H1 (cell line): ENCODE measurements around the gene ZNRF3. TPM values are rescaled to one million over a fixed set of nuclear protein-coding genes. Genes with fewer than 3 reads are reported as not detected.

Source experiments
- CTCF ChIA-PET: fragments of 300-600 bp; sonication (Branson Sonifier 250); formaldehyde crosslinking; loops from one replicate; lab custom pipeline; 2021; ENCODE audit not compliant: partially characterized antibody; lab: Charles Lee
- POLR2A ChIA-PET: fragments of 300-600 bp; sonication (Branson Sonifier 250); formaldehyde crosslinking; loops from one replicate; lab custom pipeline; 2021; ENCODE audit warnings: inconsistent platforms; ENCODE audit not compliant: partially characterized antibody; lab: Charles Lee
- DNase-seq, 2 experiments: peaks; one replicate each; pipeline versions ENCODE4 v3.0.0 to v3.0.0-alpha.2; 2010 to 2022; ENCODE audit warnings: low spot score in 2 of 2, low read depth in 1 of 2, mixed read lengths in 1 of 2
- FAIRE-seq: peaks from 2 replicates; lab custom pipeline; 2011; peaks lifted over from hg19 to GRCh38; lab: Jason Lieb, UNC
- H2AFZ ChIP-seq: 2 replicates; pipeline ENCODE4 v1.8.1; 2012; ENCODE audit warnings: low read length, inconsistent platforms
- H2AK5ac ChIP-seq: 2 replicates; pipeline ENCODE4 v1.6.1; 2013; ENCODE audit warnings: low read depth, low read length
- H2BK120ac ChIP-seq: replicated peaks from 2 replicates; pipeline ENCODE3; 2013; ENCODE audit warnings: low read depth, low read length, inconsistent platforms
- H2BK12ac ChIP-seq: 2 replicates; pipeline ENCODE4 v1.6.1; 2013; ENCODE audit warnings: low read depth, low read length
- H2BK15ac ChIP-seq: 2 replicates; pipeline ENCODE4 v1.6.1; 2013; ENCODE audit warnings: low read length
- H2BK20ac ChIP-seq: 2 replicates; pipeline ENCODE4 v1.6.1; 2013; ENCODE audit warnings: low read length
- H2BK5ac ChIP-seq: 2 replicates; pipeline ENCODE4 v1.6.1; 2013; ENCODE audit warnings: low read depth, low read length
- H3K14ac ChIP-seq: 2 replicates; pipeline ENCODE4 v1.6.1; 2013; ENCODE audit warnings: inconsistent platforms; ENCODE audit not compliant: insufficient read length
- H3K18ac ChIP-seq: 2 replicates; pipeline ENCODE4 v1.6.1; 2013; ENCODE audit warnings: low read length; ENCODE audit errors: extremely low read depth
- H3K23ac ChIP-seq: 2 replicates; pipeline ENCODE4 v1.6.1; 2013; ENCODE audit warnings: inconsistent platforms; ENCODE audit not compliant: insufficient read length
- H3K23me2 ChIP-seq: 2 replicates; pipeline ENCODE4 v1.6.1; 2013; ENCODE audit warnings: low read depth, low read length
- H3K27ac ChIP-seq: 2 replicates; pipeline ENCODE4 v1.6.1; 2011; ENCODE audit warnings: low read depth, low read length, inconsistent platforms
- H3K27me3 ChIP-seq, 4 experiments: replicated peaks in 1 of 4; 1 replicate in 1 of 4; 2 replicates in 3 of 4; pipeline versions ENCODE4 v1.6.1 to v1.8.1; 2011 to 2013; ENCODE audit warnings: low read length in 3 of 4, mild to moderate bottlenecking in 3 of 4, inconsistent platforms in 2 of 4, mixed read lengths in 2 of 4, moderate library complexity in 1 of 4; ENCODE audit not compliant: control insufficient read depth in 3 of 4, insufficient read depth in 3 of 4; ENCODE audit errors: extremely low read depth in 1 of 4
- H3K36me3 ChIP-seq, 4 experiments: 2 replicates each; pipeline versions ENCODE4 v1.6.1 to v1.8.1; 2011 to 2013; ENCODE audit warnings: mild to moderate bottlenecking in 4 of 4, low read length in 3 of 4, moderate library complexity in 2 of 4, control low read depth in 1 of 4, inconsistent platforms in 1 of 4; ENCODE audit not compliant: insufficient read depth in 4 of 4, control insufficient read depth in 2 of 4
- H3K4ac ChIP-seq: replicated peaks from 2 replicates; pipeline ENCODE3; 2013; ENCODE audit warnings: low read length, low read depth, mixed read lengths, inconsistent platforms; ENCODE audit not compliant: insufficient read length
- H3K4me1 ChIP-seq, 4 experiments: replicated peaks in 1 of 4; 1 replicate in 1 of 4; 2 replicates in 3 of 4; pipeline versions ENCODE4 v1.6.1 to v1.8.1; 2011 to 2013; ENCODE audit warnings: low read length in 3 of 4, inconsistent platforms in 2 of 4, mixed read lengths in 1 of 4; ENCODE audit not compliant: insufficient read depth in 4 of 4, control insufficient read depth in 3 of 4
- H3K4me2 ChIP-seq, 2 experiments: 2 replicates each; pipeline versions ENCODE4 v1.6.1 to v1.8.1; 2011 to 2013; ENCODE audit warnings: low read depth in 2 of 2, low read length in 2 of 2, control low read depth in 1 of 2, inconsistent platforms in 1 of 2, mild to moderate bottlenecking in 1 of 2; ENCODE audit not compliant: insufficient read depth in 1 of 2
- H3K4me3 ChIP-seq, 4 experiments: fragments of 200-600, 300-600 bp in 1 of 4; sonication (generic), shearing (Covaris generic), sonication (Bioruptor Twin) in 1 of 4; 2 replicates each; pipeline versions ENCODE4 v1.5.1 to v1.8.1; 2011 to 2016; ENCODE audit warnings: low read length in 4 of 4, low read depth in 3 of 4, control low read depth in 2 of 4, inconsistent platforms in 2 of 4, mild to moderate bottlenecking in 2 of 4, mixed read lengths in 1 of 4, moderate library complexity in 1 of 4; ENCODE audit not compliant: insufficient read depth in 2 of 4; ENCODE audit errors: extremely low read depth in 1 of 4
- H3K56ac ChIP-seq: replicated peaks from 2 replicates; pipeline ENCODE3; 2013; ENCODE audit warnings: low read depth, mild to moderate bottlenecking, mixed read lengths, low read length, inconsistent platforms; ENCODE audit not compliant: insufficient read length
- H3K79me1 ChIP-seq: 2 replicates; pipeline ENCODE4 v1.6.1; 2013; ENCODE audit warnings: low read depth, low read length, control low read depth
- H3K79me2 ChIP-seq, 2 experiments: 2 replicates each; pipeline versions ENCODE4 v1.6.1 to v1.8.1; 2012 to 2013; ENCODE audit warnings: low read length in 2 of 2, mild to moderate bottlenecking in 2 of 2, inconsistent platforms in 1 of 2; ENCODE audit not compliant: insufficient read depth in 2 of 2, control insufficient read depth in 1 of 2
- H3K9ac ChIP-seq, 4 experiments: replicated peaks in 1 of 4; 1 replicate in 1 of 4; 2 replicates in 3 of 4; pipeline versions ENCODE4 v1.6.1 to v1.8.1; 2011 to 2013; ENCODE audit warnings: low read depth in 3 of 4, low read length in 3 of 4, control low read depth in 2 of 4, mild to moderate bottlenecking in 2 of 4, moderate library complexity in 2 of 4, inconsistent platforms in 1 of 4; ENCODE audit errors: extremely low read depth in 1 of 4
- H3K9me3 ChIP-seq, 2 experiments: 2 replicates each; pipeline versions ENCODE4 v1.6.1 to v1.8.1; 2012 to 2013; ENCODE audit warnings: mild to moderate bottlenecking in 2 of 2, moderate library complexity in 2 of 2, control low read depth in 1 of 2, inconsistent platforms in 1 of 2, low read depth in 1 of 2, low read length in 1 of 2, mixed read lengths in 1 of 2; ENCODE audit not compliant: insufficient read depth in 2 of 2
- H4K20me1 ChIP-seq, 2 experiments: replicated peaks in 1 of 2; 2 replicates each; pipeline versions ENCODE3 to v1.8.1; 2011 to 2013; ENCODE audit warnings: inconsistent platforms in 2 of 2, low read length in 2 of 2, mild to moderate bottlenecking in 1 of 2; ENCODE audit not compliant: insufficient read depth in 2 of 2, control insufficient read depth in 1 of 2
- H4K5ac ChIP-seq: 2 replicates; pipeline ENCODE4 v1.6.1; 2013; ENCODE audit warnings: low read length, low read depth, mixed read lengths, inconsistent platforms; ENCODE audit not compliant: insufficient read length
- H4K8ac ChIP-seq: 2 replicates; pipeline ENCODE4 v1.8.0; 2013; ENCODE audit warnings: mild to moderate bottlenecking, moderate library complexity, low read length, inconsistent platforms; ENCODE audit not compliant: insufficient read depth; ENCODE audit errors: extremely low read depth
- H4K91ac ChIP-seq: replicated peaks from 2 replicates; pipeline ENCODE3; 2013; ENCODE audit warnings: low read length, mixed read lengths, inconsistent platforms; ENCODE audit not compliant: insufficient read length
- CREB1 ChIP-seq: IDR thresholded peaks from 2 replicates; pipeline ENCODE4 v1.6.1; 2012; ENCODE audit warnings: inconsistent platforms
- YY1 ChIP-seq: IDR thresholded peaks from 2 replicates; pipeline ENCODE4 v1.6.1; 2011; ENCODE audit warnings: low read depth, mild to moderate bottlenecking, low read length
- WGBS, 2 experiments: shearing (Covaris generic) in 1 of 2; methylation state at CpG; one replicate each; pipeline versions ENCODE4 v1.1.6 to v1.1.7; 2013 to 2015; ENCODE audit warnings: low lambda C conversion rate in 2 of 2, mixed read lengths in 2 of 2, inconsistent platforms in 1 of 2, low coverage in 1 of 2, missing lambda C conversion rate in 1 of 2; ENCODE audit not compliant: insufficient replicate concordance in 2 of 2, insufficient coverage in 1 of 2, insufficient read length in 1 of 2; ENCODE audit errors: extremely low coverage in 1 of 2, missing lambda C conversion rate in 1 of 2; 5-methylcytosine and 5-hydroxymethylcytosine counted together
- polyA plus RNA-seq, 7 experiments: library from polyadenylated mRNA; depleted of rRNA in 3 of 7; stranded (reverse) in 5 of 7; unstranded in 2 of 7; fragments of >200 nt in 5 of 7; fragments of 200-250 nt in 2 of 7; gene quantifications; 1 replicate in 5 of 7; 2 replicates in 1 of 7; 4 replicates in 1 of 7; pipeline versions ENCODE4 v1.2.1 to v1.2.3, GENCODE V29; 2011 to 2013; ENCODE audit warnings: missing spikeins in 2 of 7, mixed read lengths in 2 of 7
- total RNA-seq: library from RNA; stranded (reverse); fragmentation: NEBNext Ultra II Directional; extraction: Animal tissue kit (Norgen Biotek cat#: 25700); gene quantifications from 2 replicates; pipeline ENCODE4 v1.2.1, GENCODE V29; 2021

The ZNRF3 gene
- total and polyA plus RNA-seq, 2 of the 8 experiments (the other 6 are each of a cell fraction or from before 2014, with no cell fraction given) = 14.1 to 21.7 TPM

GRCh38 chr22:29080106-29080975 lies 197.0 kb downstream of the ZNRF3 start:
- Histone ChIP-seq H2BK5ac (no peak overlapping the region), H3K27me3 (peaks cover 0 to 2% (median 0%) of the 10 kb centered on the region in 4 experiments; a peak in 1 of 7 replicates), H3K27ac (no peak overlapping the region), H3K56ac (no peak overlapping the region), H4K8ac (no peak overlapping the region), H3K23ac (no peak overlapping the region), H2BK120ac (no peak overlapping the region), H3K14ac (no peak overlapping the region), H3K4me1 (peaks cover 1 to 5% (median 3%) of the 10 kb centered on the region in 4 experiments; a peak in 4 of 7 replicates), H3K36me3 (no peaks in the 10 kb centered on the region), H2BK12ac (no peak overlapping the region), H4K91ac (no peak overlapping the region), H3K18ac (no peak overlapping the region), H3K4me3 (no peak overlapping the region), H3K79me1 (no peaks in the 10 kb centered on the region; the same call in 1 of the 2 replicates), H3K9ac (no peak overlapping the region), H3K79me2 (no peaks in the 10 kb centered on the region), H2BK20ac (no peak overlapping the region), H3K9me3 (no peaks in the 10 kb centered on the region), H2AK5ac (no peak overlapping the region), H4K5ac (no peak overlapping the region), H3K4me2 (no peak overlapping the region), H2BK15ac (no peak overlapping the region), H3K4ac (no peak overlapping the region), H2AFZ (no peak overlapping the region), H4K20me1 (peaks cover 0 to 2% of the 10 kb centered on the region in 2 experiments), H3K23me2 (no peaks in the 10 kb centered on the region; the same call in 1 of the 2 replicates)
- ChIA-PET POLR2A (no interaction called here), CTCF (interaction anchor here (1.0 to 3.0 kb wide), 2 partner anchors 9 to 14 kb away, joined by 4 to 10 read pairs; no protein-coding TSS in a partner anchor)
- FAIRE-seq (no peak), DNase-seq (no peak)
- no peak for TF ChIP-seq YY1
- no peak for TF ChIP-seq CREB1
- 91% methylated on average over 7 of the region's 7 CpGs; no CpG with 5 or more reads in 1 of the 2 experiments for WGBS, 2 experiments
